ENCODE data around the gene SNX9. TPM values are rescaled to one million over a fixed set of nuclear protein-coding genes. Genes with fewer than 3 reads are reported as not detected.

SNX9 gene
- total RNA-seq, 1 experiment from 2014 or later = not detected

- Histone ChIP-seq H3K4me1 (ENCODE audit: low read length) (peaks cover 12% of the 10 kb centered on the region), H2AFZ (ENCODE audit: low read length) (no peak overlapping the region), H3K9me3 (ENCODE audit: low read length) (no peaks in the 10 kb centered on the region), H3K4me3 (ENCODE audit: low read length) (no peak overlapping the region), H3K9ac (ENCODE audit: low read length) (no peak overlapping the region), H3K9me2 (replicated peaks; ENCODE audit: insufficient read depth, low read length) (no peaks in the 10 kb centered on the region), H3K27ac (ENCODE audit: low read length) (no peak overlapping the region), H3K27me3 (ENCODE audit: low read length) (no peaks in the 10 kb centered on the region), H3K36me3 (ENCODE audit: insufficient read depth, low read length) (no peaks in the 10 kb centered on the region), H3K79me2 (ENCODE audit: low read length) (no peaks in the 10 kb centered on the region), H3K4me2 (ENCODE audit: low read depth, low read length, poor library complexity, severe bottlenecking) (peak overlapping the region; percentile 40), H4K20me1 (ENCODE audit: insufficient read depth, low read depth, low read length) (0 out of 2 replicates have a peak, but pooled peaks cover 4% of the 10 kb centered on the region)
- DNase-seq = no peak
Measured at GRCh38 chr6:157877573-157878438, 54.8 kb downstream of the SNX9 start.

GRCh38 chr6:157879034-157879872 is 56.2 kb downstream of the SNX9 start:
- Histone ChIP-seq H3K27me3 (ENCODE audit: low read length) (no peaks in the 10 kb centered on the region), H3K79me2 (ENCODE audit: low read length) (no peaks in the 10 kb centered on the region), H3K4me3 (ENCODE audit: low read length) (no peak overlapping the region), H3K4me1 (ENCODE audit: low read length) (peaks cover 12% of the 10 kb centered on the region), H4K20me1 (ENCODE audit: insufficient read depth, low read depth, low read length) (0 out of 2 replicates have a peak, but pooled peaks cover 4% of the 10 kb centered on the region), H3K9ac (ENCODE audit: low read length) (no peak overlapping the region), H3K36me3 (ENCODE audit: insufficient read depth, low read length) (no peaks in the 10 kb centered on the region), H3K27ac (ENCODE audit: low read length) (no peak overlapping the region), H3K9me2 (replicated peaks; ENCODE audit: insufficient read depth, low read length) (no peaks in the 10 kb centered on the region), H2AFZ (ENCODE audit: low read length) (no peak overlapping the region), H3K9me3 (ENCODE audit: low read length) (no peaks in the 10 kb centered on the region), H3K4me2 (ENCODE audit: low read depth, low read length, poor library complexity, severe bottlenecking) (no peak overlapping the region)
- no peak for DNase-seq

GRCh38 chr6:157879873-157880254 is 56.8 kb downstream of the SNX9 start:
- Histone ChIP-seq H4K20me1 (ENCODE audit: insufficient read depth, low read depth, low read length) (0 out of 2 replicates have a peak, but pooled peaks cover 4% of the 10 kb centered on the region), H3K4me2 (ENCODE audit: low read depth, low read length, poor library complexity, severe bottlenecking) (no peak overlapping the region), H3K36me3 (ENCODE audit: insufficient read depth, low read length) (no peaks in the 10 kb centered on the region), H3K9me3 (ENCODE audit: low read length) (no peaks in the 10 kb centered on the region), H3K4me1 (ENCODE audit: low read length) (peaks cover 12% of the 10 kb centered on the region), H3K79me2 (ENCODE audit: low read length) (no peaks in the 10 kb centered on the region), H3K27me3 (ENCODE audit: low read length) (no peaks in the 10 kb centered on the region), H3K27ac (ENCODE audit: low read length) (no peak overlapping the region), H3K9me2 (replicated peaks; ENCODE audit: insufficient read depth, low read length) (no peaks in the 10 kb centered on the region), H2AFZ (ENCODE audit: low read length) (no peak overlapping the region), H3K9ac (ENCODE audit: low read length) (no peak overlapping the region), H3K4me3 (ENCODE audit: low read length) (no peak overlapping the region)
- DNase-seq = no peak

DNA sequence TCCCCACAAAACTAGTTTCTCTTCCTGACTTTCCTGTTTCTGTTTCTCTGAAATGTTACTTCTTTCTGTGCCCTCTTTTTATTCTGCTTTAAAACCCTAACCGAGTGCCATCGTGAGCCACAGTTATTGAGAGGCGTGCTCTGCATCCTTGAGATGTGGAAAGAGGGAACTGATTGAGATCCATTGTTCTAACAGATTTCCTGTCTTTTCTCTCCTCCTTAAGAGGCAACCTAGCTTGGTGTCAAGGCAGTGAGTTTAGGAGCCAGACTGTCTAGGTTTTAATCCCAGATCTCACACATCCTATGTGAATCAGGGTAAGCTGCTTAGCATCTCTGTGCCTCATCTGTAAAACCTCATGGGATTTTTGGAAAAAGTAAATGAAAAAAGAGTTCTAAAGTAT is 57.5 kb downstream of the SNX9 start:
- Histone ChIP-seq H3K27ac (ENCODE audit: low read length) (no peak overlapping the region), H3K79me2 (ENCODE audit: low read length) (no peaks in the 10 kb centered on the region), H3K4me3 (ENCODE audit: low read length) (no peak overlapping the region), H3K9ac (ENCODE audit: low read length) (no peak overlapping the region), H3K4me2 (ENCODE audit: low read depth, low read length, poor library complexity, severe bottlenecking) (no peak overlapping the region), H3K4me1 (ENCODE audit: low read length) (peaks cover 12% of the 10 kb centered on the region), H3K9me2 (replicated peaks; ENCODE audit: insufficient read depth, low read length) (no peaks in the 10 kb centered on the region), H3K9me3 (ENCODE audit: low read length) (no peaks in the 10 kb centered on the region), H3K36me3 (ENCODE audit: insufficient read depth, low read length) (no peaks in the 10 kb centered on the region), H3K27me3 (ENCODE audit: low read length) (no peaks in the 10 kb centered on the region), H2AFZ (ENCODE audit: low read length) (no peak overlapping the region), H4K20me1 (ENCODE audit: insufficient read depth, low read depth, low read length) (0 out of 2 replicates have a peak, but pooled peaks cover 4% of the 10 kb centered on the region)
- no peak for DNase-seq

- peaks cover 12% of the 10 kb centered on the region for H3K4me1 ChIP-seq (ENCODE audit: low read length)
- no peaks in the 10 kb centered on the region for H3K79me2 ChIP-seq (ENCODE audit: low read length)
Measured at GRCh38 chr6:157881342-157881741, 58.3 kb downstream of the SNX9 start.

GRCh38 chr6:157884756-157885155 is 61.7 kb downstream of the SNX9 start:
- no peaks in the 10 kb centered on the region for H3K4me1 ChIP-seq (ENCODE audit: low read length)
- H3K36me3 ChIP-seq (ENCODE audit: insufficient read depth, low read length) = no peaks in the 10 kb centered on the region
- no peaks in the 10 kb centered on the region for H3K79me2 ChIP-seq (ENCODE audit: low read length)
- no peak for DNase-seq
- no peaks in the 10 kb centered on the region for H3K9me3 ChIP-seq (ENCODE audit: low read length)
- H3K9me2 ChIP-seq (replicated peaks; ENCODE audit: insufficient read depth, low read length) = no peaks in the 10 kb centered on the region
- no peak overlapping the region for H3K9ac ChIP-seq (ENCODE audit: low read length)
- H2AFZ ChIP-seq (ENCODE audit: low read length) = no peak overlapping the region
- H3K27me3 ChIP-seq (ENCODE audit: low read length) = no peaks in the 10 kb centered on the region
- H3K4me2 ChIP-seq (ENCODE audit: low read depth, low read length, poor library complexity, severe bottlenecking) = no peak overlapping the region
- H3K27ac ChIP-seq (ENCODE audit: low read length) = no peak overlapping the region
- H4K20me1 ChIP-seq (ENCODE audit: insufficient read depth, low read depth, low read length) = no peaks in the 10 kb centered on the region
- H3K4me3 ChIP-seq (ENCODE audit: low read length) = no peak overlapping the region

More at GRCh38 chr6:157881342-157881741, 58.3 kb downstream of the SNX9 start:
- no peak overlapping the region for H3K4me3 ChIP-seq (ENCODE audit: low read length)
- H3K9me2 ChIP-seq (replicated peaks; ENCODE audit: insufficient read depth, low read length) = no peaks in the 10 kb centered on the region
- no peaks in the 10 kb centered on the region for H3K27me3 ChIP-seq (ENCODE audit: low read length)
- no peak for DNase-seq
- H3K9me3 ChIP-seq (ENCODE audit: low read length) = no peaks in the 10 kb centered on the region
- no peak overlapping the region for H2AFZ ChIP-seq (ENCODE audit: low read length)
- no peak overlapping the region for H3K27ac ChIP-seq (ENCODE audit: low read length)
- H3K36me3 ChIP-seq (ENCODE audit: insufficient read depth, low read length) = no peaks in the 10 kb centered on the region
- no peak overlapping the region for H3K9ac ChIP-seq (ENCODE audit: low read length)
- no peak overlapping the region for H3K4me2 ChIP-seq (ENCODE audit: low read depth, low read length, poor library complexity, severe bottlenecking)
- 0 out of 2 replicates have a peak, but pooled peaks cover 4% of the 10 kb centered on the region for H4K20me1 ChIP-seq (ENCODE audit: insufficient read depth, low read depth, low read length)

DNA sequence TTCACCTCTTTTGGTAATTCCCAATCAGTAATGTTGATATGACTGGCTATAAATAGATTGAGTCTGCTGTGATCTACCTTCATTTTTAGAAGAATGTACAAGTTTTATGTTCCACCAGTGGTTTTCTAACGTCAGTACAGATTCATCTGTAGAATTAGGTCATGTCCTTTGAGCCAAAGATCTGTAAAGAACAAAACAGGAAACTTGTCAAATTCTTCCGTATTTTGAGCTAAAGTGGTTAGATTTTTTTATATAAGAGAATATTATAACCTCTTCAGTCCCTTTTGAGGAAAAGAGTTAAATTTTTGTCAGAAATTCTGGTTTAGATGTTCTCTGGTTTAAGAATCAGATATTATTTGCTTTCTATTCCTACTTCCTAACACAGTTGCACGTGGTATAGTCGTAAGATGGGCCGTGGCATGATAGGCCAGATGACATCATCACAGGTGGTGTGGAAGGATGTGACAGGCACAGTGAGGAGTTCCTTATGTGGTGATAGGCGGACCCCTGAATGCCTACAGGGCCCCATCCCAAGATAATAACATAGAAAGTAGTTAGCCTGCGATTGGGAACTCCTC is 62.3 kb downstream of the SNX9 start:
- Histone ChIP-seq H3K27me3 (ENCODE audit: low read length) (no peaks in the 10 kb centered on the region), H3K79me2 (ENCODE audit: low read length) (no peaks in the 10 kb centered on the region), H3K4me1 (ENCODE audit: low read length) (no peaks in the 10 kb centered on the region), H4K20me1 (ENCODE audit: insufficient read depth, low read depth, low read length) (no peaks in the 10 kb centered on the region), H3K27ac (ENCODE audit: low read length) (no peak overlapping the region), H3K36me3 (ENCODE audit: insufficient read depth, low read length) (no peaks in the 10 kb centered on the region), H3K9me3 (ENCODE audit: low read length) (no peaks in the 10 kb centered on the region), H3K9ac (ENCODE audit: low read length) (no peak overlapping the region), H3K4me3 (ENCODE audit: low read length) (no peak overlapping the region), H3K4me2 (ENCODE audit: low read depth, low read length, poor library complexity, severe bottlenecking) (no peak overlapping the region), H3K9me2 (replicated peaks; ENCODE audit: insufficient read depth, low read length) (no peaks in the 10 kb centered on the region), H2AFZ (ENCODE audit: low read length) (no peak overlapping the region)
- no peak for DNase-seq

- no peaks in the 10 kb centered on the region for H4K20me1 ChIP-seq (ENCODE audit: insufficient read depth, low read depth, low read length)
- no peak for DNase-seq
- H3K9me3 ChIP-seq (ENCODE audit: low read length) = no peaks in the 10 kb centered on the region
- H3K36me3 ChIP-seq (ENCODE audit: insufficient read depth, low read length) = no peaks in the 10 kb centered on the region
- H3K27me3 ChIP-seq (ENCODE audit: low read length) = no peaks in the 10 kb centered on the region
- no peak overlapping the region for H3K4me2 ChIP-seq (ENCODE audit: low read depth, low read length, poor library complexity, severe bottlenecking)
- H3K9ac ChIP-seq (ENCODE audit: low read length) = no peak overlapping the region
- H2AFZ ChIP-seq (ENCODE audit: low read length) = no peak overlapping the region
- no peak overlapping the region for H3K4me3 ChIP-seq (ENCODE audit: low read length)
- no peak overlapping the region for H3K27ac ChIP-seq (ENCODE audit: low read length)
- H3K4me1 ChIP-seq (ENCODE audit: low read length) = no peaks in the 10 kb centered on the region
- H3K9me2 ChIP-seq (replicated peaks; ENCODE audit: insufficient read depth, low read length) = no peaks in the 10 kb centered on the region
- H3K79me2 ChIP-seq (ENCODE audit: low read length) = no peaks in the 10 kb centered on the region
Measured at GRCh38 chr6:157885876-157886275, 62.8 kb downstream of the SNX9 start.

Measured in Karpas-422 (cell line).